Lower leg skin (tissue), 3 donors: Measurements from ENCODE around the gene SI.

ENCODE experiments used
- POLR2A ChIP-seq, 2 donors: fragments of 450-650 bp; IDR thresholded peaks; one replicate each; pipeline ENCODE4 v1.6.1; 2016 to 2017; ENCODE audit warnings: antibody characterized with exemption in 2 of 2, mild to moderate bottlenecking in 1 of 2, moderate library complexity in 1 of 2
- TF ChIP-seq, protein P1 (sequence below), 3 donors: fragments of 450-650 bp; IDR thresholded peaks; one replicate each; pipeline ENCODE4 v1.5.1; 2016; ENCODE audit warnings: antibody characterized with exemption in 3 of 3, mild to moderate bottlenecking in 3 of 3, moderate library complexity in 2 of 3

DNA sequence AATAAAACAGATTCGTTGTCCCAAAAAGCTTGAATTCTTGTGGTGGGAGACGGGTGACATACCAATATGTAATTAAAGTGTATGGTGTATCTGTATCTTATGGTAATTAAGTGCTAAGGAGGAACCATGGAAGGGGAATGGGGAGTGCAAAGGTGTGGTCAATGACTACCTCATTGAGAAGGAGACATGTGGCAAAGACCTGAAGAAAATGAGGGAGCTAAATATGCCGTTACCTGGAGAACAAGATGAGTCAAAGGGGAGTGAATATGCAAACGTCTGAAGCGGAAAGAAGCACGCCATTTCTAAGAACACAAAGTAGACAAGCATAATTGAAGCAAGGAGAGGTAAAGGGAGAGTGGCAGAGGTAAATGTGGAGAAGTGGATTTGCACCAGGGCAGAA, 115.7 kb downstream of the SI start:
- TF ChIP-seq POLR2A (IDR thresholded peaks at IDR 0.05): no peak
- TF ChIP-seq, protein P1, sequence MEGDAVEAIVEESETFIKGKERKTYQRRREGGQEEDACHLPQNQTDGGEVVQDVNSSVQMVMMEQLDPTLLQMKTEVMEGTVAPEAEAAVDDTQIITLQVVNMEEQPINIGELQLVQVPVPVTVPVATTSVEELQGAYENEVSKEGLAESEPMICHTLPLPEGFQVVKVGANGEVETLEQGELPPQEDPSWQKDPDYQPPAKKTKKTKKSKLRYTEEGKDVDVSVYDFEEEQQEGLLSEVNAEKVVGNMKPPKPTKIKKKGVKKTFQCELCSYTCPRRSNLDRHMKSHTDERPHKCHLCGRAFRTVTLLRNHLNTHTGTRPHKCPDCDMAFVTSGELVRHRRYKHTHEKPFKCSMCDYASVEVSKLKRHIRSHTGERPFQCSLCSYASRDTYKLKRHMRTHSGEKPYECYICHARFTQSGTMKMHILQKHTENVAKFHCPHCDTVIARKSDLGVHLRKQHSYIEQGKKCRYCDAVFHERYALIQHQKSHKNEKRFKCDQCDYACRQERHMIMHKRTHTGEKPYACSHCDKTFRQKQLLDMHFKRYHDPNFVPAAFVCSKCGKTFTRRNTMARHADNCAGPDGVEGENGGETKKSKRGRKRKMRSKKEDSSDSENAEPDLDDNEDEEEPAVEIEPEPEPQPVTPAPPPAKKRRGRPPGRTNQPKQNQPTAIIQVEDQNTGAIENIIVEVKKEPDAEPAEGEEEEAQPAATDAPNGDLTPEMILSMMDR (IDR thresholded peaks at IDR 0.05): no peak
